HepG2 (cell line): Measurements from ENCODE around the gene GPR61. TPM values are rescaled to one million over a fixed set of nuclear protein-coding genes. Genes with fewer than 3 reads are reported as not detected.

Experiments
- ARID5B ChIP-seq: IDR thresholded peaks from 2 replicates; pipeline ENCODE4 v1.4.0; 2020; ENCODE audit warnings: mild to moderate bottlenecking, missing genetic modification reagents
- CSRNP1 ChIP-seq: sonication (generic); formaldehyde crosslinking; IDR thresholded peaks from 2 replicates; pipeline ENCODE4 v1.8.1; 2023; ENCODE audit warnings: mild to moderate bottlenecking, missing genetic modification reagents
- HNF1A ChIP-seq, 2 experiments: sonication (generic) in 1 of 2; formaldehyde crosslinking in 1 of 2; IDR thresholded peaks; 2 replicates each; pipeline versions ENCODE4 v1.4.0 to v1.6.1; 2016 to 2020; ENCODE audit warnings: borderline replicate concordance in 1 of 2, low read depth in 1 of 2, mild to moderate bottlenecking in 1 of 2, missing genetic modification reagents in 1 of 2
- MYC ChIP-seq: sonication (generic); formaldehyde crosslinking; IDR thresholded peaks from 2 replicates; pipeline ENCODE4 v1.9.0; 2021; ENCODE audit warnings: missing genetic modification reagents, borderline replicate concordance
- PATZ1 ChIP-seq: sonication (generic); formaldehyde crosslinking; IDR thresholded peaks from 2 replicates; pipeline ENCODE4 v1.4.0; 2020; ENCODE audit warnings: missing genetic modification reagents
- RFXAP ChIP-seq: sonication (generic); formaldehyde crosslinking; IDR thresholded peaks from 2 replicates; pipeline ENCODE4 v1.4.0; 2020; ENCODE audit warnings: missing genetic modification reagents, borderline replicate concordance
- RNF2 ChIP-seq: fragments of 450-650 bp; conservative IDR thresholded peaks from 2 replicates; pipeline ENCODE4 v1.6.1; 2016; ENCODE audit warnings: low read depth
- ZNF670 ChIP-seq: sonication (generic); formaldehyde crosslinking; IDR thresholded peaks from 2 replicates; pipeline ENCODE4 v1.8.0; 2022; ENCODE audit warnings: mild to moderate bottlenecking, missing genetic modification reagents, borderline replicate concordance
- ZNF781 ChIP-seq: sonication (generic); formaldehyde crosslinking; IDR thresholded peaks from 2 replicates; pipeline ENCODE4 v1.5.1; 2020; ENCODE audit warnings: borderline replicate concordance, mild to moderate bottlenecking, missing genetic modification reagents; ENCODE audit errors: not compliant biosample characterization
- polyA plus RNA-seq, 8 experiments: library from polyadenylated mRNA; depleted of rRNA in 3 of 8; stranded (reverse) in 7 of 8; unstranded in 1 of 8; fragments of >200 nt; fragmentation: Illumina TruSeq in 4 of 8; extraction: Trizol in 4 of 8; gene quantifications; 2 replicates each; pipeline versions ENCODE4 v1.2.1 to v1.2.3, GENCODE V29; 2011 to 2016; ENCODE audit warnings: low read depth in 4 of 8, missing spikeins in 1 of 8, mixed read lengths in 1 of 8; ENCODE audit not compliant: insufficient read depth in 1 of 8
- total RNA-seq, 5 experiments: library from RNA; depleted of rRNA; stranded (reverse); fragments of >200 nt; fragmentation: Illumina TruSeq; extraction: Trizol; gene quantifications; 2 replicates each; pipeline ENCODE4 v1.2.3, GENCODE V29; 2016; ENCODE audit warnings: low read depth in 1 of 5
- TF ChIP-seq, protein P1 (sequence below): sonication (generic); formaldehyde crosslinking; IDR thresholded peaks from 2 replicates; pipeline ENCODE4 v1.4.0; 2020; ENCODE audit warnings: missing genetic modification reagents, borderline replicate concordance

GPR61 gene
- total and polyA plus RNA-seq, 2 of the 13 experiments (the other 11 are each of a cell fraction or from before 2014, with no cell fraction given): not detected

DNA sequence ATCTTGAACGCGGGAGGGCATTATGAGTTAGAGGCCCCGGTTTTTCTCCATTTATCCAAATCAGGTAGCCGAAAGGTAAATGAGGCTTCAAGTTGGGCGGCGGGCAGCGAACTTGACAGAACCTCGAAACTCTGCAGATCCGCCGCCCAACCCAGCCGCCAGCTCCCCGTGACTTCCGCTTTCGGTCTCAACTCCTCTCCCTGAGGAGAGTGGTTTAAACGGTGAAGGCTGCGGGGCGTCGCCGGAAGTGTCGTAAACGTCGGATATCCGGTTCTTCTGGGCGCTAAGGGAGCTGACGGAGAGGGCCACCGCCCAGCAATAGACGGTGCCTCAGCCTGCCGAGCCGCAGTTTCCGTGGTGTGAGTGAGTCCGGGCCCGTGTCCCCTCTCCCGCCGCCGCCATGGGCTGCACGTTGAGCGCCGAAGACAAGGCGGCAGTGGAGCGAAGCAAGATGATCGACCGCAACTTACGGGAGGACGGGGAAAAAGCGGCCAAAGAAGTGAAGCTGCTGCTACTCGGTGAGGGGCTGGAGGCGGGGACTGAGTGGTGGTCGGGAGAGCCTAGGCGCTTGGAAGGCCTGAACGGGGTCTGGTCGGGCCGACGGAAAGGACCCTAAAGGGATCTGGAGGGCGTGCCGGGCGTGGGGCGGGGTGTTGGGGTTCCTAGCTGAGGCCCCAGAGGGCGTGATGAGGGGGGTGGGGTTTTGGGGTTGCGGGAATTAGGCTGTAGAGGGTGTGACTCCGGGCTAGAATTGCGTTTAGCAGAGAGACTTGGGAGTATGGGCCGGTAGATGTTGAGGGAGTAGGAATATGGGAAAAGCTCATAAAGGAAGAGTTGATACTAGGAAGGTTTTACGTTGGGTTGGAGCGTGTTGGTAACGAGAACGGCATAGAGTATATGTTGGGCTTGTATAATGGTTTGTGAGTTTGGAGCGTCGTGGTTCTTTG is 8.9 kb downstream of the GPR61 start, which contains the start of gene GNAI3 (continued):
- no peak for TF ChIP-seq HNF1A (IDR thresholded peaks at IDR 0.05; ENCODE audit: low read depth)
- peak; percentile 48; the same call in 1 of the 2 replicates for TF ChIP-seq HNF1A (CRISPR knock-in tag; IDR thresholded peaks at IDR 0.05; ENCODE audit: borderline replicate concordance)
- peak; percentile 69; the same call in 1 of the 2 replicates for TF ChIP-seq RFXAP (CRISPR knock-in tag)
- TF ChIP-seq ARID5B (CRISPR knock-in tag): peak; percentile 46; the same call in 1 of the 2 replicates
- TF ChIP-seq CSRNP1: peak; percentile 76; the same call in 1 of the 2 replicates
- TF ChIP-seq, protein P1, sequence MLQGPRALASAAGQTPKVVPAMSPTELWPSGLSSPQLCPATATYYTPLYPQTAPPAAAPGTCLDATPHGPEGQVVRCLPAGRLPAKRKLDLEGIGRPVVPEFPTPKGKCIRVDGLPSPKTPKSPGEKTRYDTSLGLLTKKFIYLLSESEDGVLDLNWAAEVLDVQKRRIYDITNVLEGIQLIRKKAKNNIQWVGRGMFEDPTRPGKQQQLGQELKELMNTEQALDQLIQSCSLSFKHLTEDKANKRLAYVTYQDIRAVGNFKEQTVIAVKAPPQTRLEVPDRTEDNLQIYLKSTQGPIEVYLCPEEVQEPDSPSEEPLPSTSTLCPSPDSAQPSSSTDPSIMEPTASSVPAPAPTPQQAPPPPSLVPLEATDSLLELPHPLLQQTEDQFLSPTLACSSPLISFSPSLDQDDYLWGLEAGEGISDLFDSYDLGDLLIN (CRISPR knock-in tag): peak; percentile 78; the same call in 1 of the 2 replicates
- TF ChIP-seq RNF2: 0 out of 2 replicates have a peak, but pooled peaks have one; percentile 21
- no peak for TF ChIP-seq ZNF670
- peak; percentile 30; the same call in 1 of the 2 replicates for TF ChIP-seq PATZ1 (CRISPR knock-in tag)
- peak; percentile 68; the same call in 1 of the 2 replicates for TF ChIP-seq MYC
- TF ChIP-seq ZNF781: no peak
